GM06990 (cell line): ENCODE results near the gene PRKCH.

Experiments
- DNase-seq: peaks from one replicate; pipeline ENCODE4 v3.0.0-alpha.2; 2011; ENCODE audit not compliant: insufficient read length; ENCODE audit errors: extremely low read depth
- H3K27me3 ChIP-seq: replicated peaks from 2 replicates; pipeline ENCODE4 v1.6.0; 2011; ENCODE audit warnings: low read length; ENCODE audit not compliant: control insufficient read depth, insufficient read depth
- H3K36me3 ChIP-seq: 2 replicates; pipeline ENCODE4 v1.5.1; 2011; ENCODE audit warnings: low read length; ENCODE audit not compliant: control insufficient read depth, insufficient read depth
- H3K4me3 ChIP-seq: replicated peaks from 2 replicates; pipeline ENCODE4 v1.5.1; 2011; ENCODE audit warnings: low read depth, mild to moderate bottlenecking, control low read depth, low read length
- CTCF ChIP-seq: IDR thresholded peaks from 2 replicates; pipeline ENCODE4 v1.5.1; 2011; ENCODE audit warnings: low read length, control low read depth, mild to moderate bottlenecking, inconsistent platforms; ENCODE audit not compliant: insufficient read depth, poor library complexity, severe bottlenecking

The PRKCH gene

GRCh38 chr14:61569812-61570548 lies 248.6 kb downstream of the PRKCH start:
- no peak for DNase-seq
- H3K36me3 ChIP-seq: no peaks in the 10 kb centered on the region; the same call in 1 of the 2 replicates
- no peak overlapping the region for H3K4me3 ChIP-seq
- TF ChIP-seq CTCF: no peak
- H3K27me3 ChIP-seq: no peaks in the 10 kb centered on the region; the same call in 1 of the 2 replicates

- no peak for DNase-seq
- Histone ChIP-seq H3K36me3 (no peaks in the 10 kb centered on the region; the same call in 1 of the 2 replicates), H3K27me3 (no peaks in the 10 kb centered on the region; the same call in 1 of the 2 replicates), H3K4me3 (no peak overlapping the region)
- no peak for TF ChIP-seq CTCF
Measured at GRCh38 chr14:61570549-61571290, 249.3 kb downstream of the PRKCH start.

- no peak for TF ChIP-seq CTCF
- H3K4me3 ChIP-seq: no peak overlapping the region
- no peak for DNase-seq
Measured at GRCh38 chr14:61571917-61572316, 250.5 kb downstream of the PRKCH start.

GRCh38 chr14:61573321-61573720 lies 251.9 kb downstream of the PRKCH start:
- Histone ChIP-seq H3K4me3 (no peak overlapping the region), H3K36me3 (no peaks in the 10 kb centered on the region; the same call in 1 of the 2 replicates), H3K27me3 (no peaks in the 10 kb centered on the region; the same call in 1 of the 2 replicates)
- DNase-seq: no peak
- no peak for TF ChIP-seq CTCF

More at GRCh38 chr14:61571917-61572316, 250.5 kb downstream of the PRKCH start:
- H3K27me3 ChIP-seq: no peaks in the 10 kb centered on the region; the same call in 1 of the 2 replicates
- H3K36me3 ChIP-seq: no peaks in the 10 kb centered on the region; the same call in 1 of the 2 replicates

- TF ChIP-seq CTCF: no peak
- DNase-seq: no peak
- no peaks in the 10 kb centered on the region; the same call in 1 of the 2 replicates for H3K27me3 ChIP-seq
- H3K36me3 ChIP-seq: no peaks in the 10 kb centered on the region; the same call in 1 of the 2 replicates
- no peak overlapping the region for H3K4me3 ChIP-seq
Measured at GRCh38 chr14:61573748-61574513, 252.6 kb downstream of the PRKCH start.
